K562 (cell line): ENCODE results near the gene USP12. TPM values are rescaled to one million over a fixed set of nuclear protein-coding genes. Genes with fewer than 3 reads are reported as not detected.
A peak's percentile ranks its signal among the peaks of the same experiment; 100 is the strongest.

ENCODE experiments used
- CTBP1 ChIP-seq: fragments of 450-650 bp; IDR thresholded peaks from 2 replicates; pipeline ENCODE4 v1.6.1; 2016; ENCODE audit warnings: borderline replicate concordance
- DPF2 ChIP-seq: fragments of 450-650 bp; IDR thresholded peaks from 2 replicates; pipeline ENCODE4 v1.6.1; 2016
- FOXP1 ChIP-seq: sonication (generic); formaldehyde crosslinking; IDR thresholded peaks from 2 replicates; pipeline ENCODE4 v1.8.0; 2022; ENCODE audit warnings: mild to moderate bottlenecking, missing genetic modification reagents
- GABPA ChIP-seq: fragments of 200-800 bp; sonication (Bioruptor generic); conservative IDR thresholded peaks from 2 replicates; pipeline ENCODE4 v1.6.1; 2016; ENCODE audit warnings: low read depth, missing genetic modification characterization, missing compliant biosample characterization
- HDAC1 ChIP-seq, 2 experiments: fragments of 450-650 bp; IDR thresholded peaks; 2 replicates each; pipeline ENCODE4 v1.6.1; 2016 to 2017; ENCODE audit warnings: inconsistent platforms in 1 of 2, mild to moderate bottlenecking in 1 of 2, moderate library complexity in 1 of 2
- MGA ChIP-seq: fragments of 450-650 bp; IDR thresholded peaks from 2 replicates; pipeline ENCODE4 v1.6.1; 2016; ENCODE audit warnings: mild to moderate bottlenecking, moderate library complexity
- OTX1 ChIP-seq: fragments of 450-650 bp; formaldehyde crosslinking; IDR thresholded peaks from 2 replicates; pipeline ENCODE4 v1.4.0; 2022; ENCODE audit warnings: mild to moderate bottlenecking
- ZNF57 ChIP-seq: fragments of 450-650 bp; formaldehyde crosslinking; IDR thresholded peaks from 2 replicates; pipeline ENCODE4 v1.4.0; 2020; ENCODE audit warnings: mild to moderate bottlenecking, moderate library complexity
- polyA plus RNA-seq, 8 experiments: library from polyadenylated mRNA; depleted of rRNA in 4 of 8; stranded (reverse) in 5 of 8; unstranded in 3 of 8; fragments of >200 nt; fragmentation: Nextera tagmentation in 2 of 8; fragmentation: Illumina TruSeq in 1 of 8; extraction: Ambion mirVana in 2 of 8; extraction: Trizol in 1 of 8; gene quantifications; 2 replicates each; pipeline versions ENCODE4 v1.2.1 to v1.2.3, GENCODE V29; 2011 to 2014; ENCODE audit warnings: inconsistent platforms in 1 of 8, missing spikeins in 1 of 8
- total RNA-seq, 7 experiments: library from RNA; depleted of rRNA in 6 of 7; stranded (reverse); fragments of >200 nt in 6 of 7; fragmentation: Illumina TruSeq in 2 of 7; extraction: Trizol in 2 of 7; gene quantifications; 2 replicates each; pipeline versions ENCODE4 v1.2.1 to v1.2.3, GENCODE V29; 2011 to 2021; ENCODE audit warnings: low replicate concordance in 1 of 7
- TF ChIP-seq, protein P1 (sequence below): fragments of 450-650 bp; IDR thresholded peaks from 2 replicates; pipeline ENCODE4 v1.6.1; 2017; ENCODE audit warnings: antibody characterized with exemption, mild to moderate bottlenecking
- TF ChIP-seq, protein P2 (sequence below): IDR thresholded peaks from 2 replicates; pipeline ENCODE4 v1.6.1; 2016; ENCODE audit warnings: missing genetic modification characterization, missing compliant biosample characterization

The USP12 gene
- total and polyA plus RNA-seq, 9 of the 15 experiments (the other 6 are each of a cell fraction or from before 2014, with no cell fraction given), result 1.8 to 20.5 (median 13.3) TPM

GRCh38 chr13:27022571-27023311, 148.9 kb downstream of the USP12 start (continued):
- TF ChIP-seq, protein P1, sequence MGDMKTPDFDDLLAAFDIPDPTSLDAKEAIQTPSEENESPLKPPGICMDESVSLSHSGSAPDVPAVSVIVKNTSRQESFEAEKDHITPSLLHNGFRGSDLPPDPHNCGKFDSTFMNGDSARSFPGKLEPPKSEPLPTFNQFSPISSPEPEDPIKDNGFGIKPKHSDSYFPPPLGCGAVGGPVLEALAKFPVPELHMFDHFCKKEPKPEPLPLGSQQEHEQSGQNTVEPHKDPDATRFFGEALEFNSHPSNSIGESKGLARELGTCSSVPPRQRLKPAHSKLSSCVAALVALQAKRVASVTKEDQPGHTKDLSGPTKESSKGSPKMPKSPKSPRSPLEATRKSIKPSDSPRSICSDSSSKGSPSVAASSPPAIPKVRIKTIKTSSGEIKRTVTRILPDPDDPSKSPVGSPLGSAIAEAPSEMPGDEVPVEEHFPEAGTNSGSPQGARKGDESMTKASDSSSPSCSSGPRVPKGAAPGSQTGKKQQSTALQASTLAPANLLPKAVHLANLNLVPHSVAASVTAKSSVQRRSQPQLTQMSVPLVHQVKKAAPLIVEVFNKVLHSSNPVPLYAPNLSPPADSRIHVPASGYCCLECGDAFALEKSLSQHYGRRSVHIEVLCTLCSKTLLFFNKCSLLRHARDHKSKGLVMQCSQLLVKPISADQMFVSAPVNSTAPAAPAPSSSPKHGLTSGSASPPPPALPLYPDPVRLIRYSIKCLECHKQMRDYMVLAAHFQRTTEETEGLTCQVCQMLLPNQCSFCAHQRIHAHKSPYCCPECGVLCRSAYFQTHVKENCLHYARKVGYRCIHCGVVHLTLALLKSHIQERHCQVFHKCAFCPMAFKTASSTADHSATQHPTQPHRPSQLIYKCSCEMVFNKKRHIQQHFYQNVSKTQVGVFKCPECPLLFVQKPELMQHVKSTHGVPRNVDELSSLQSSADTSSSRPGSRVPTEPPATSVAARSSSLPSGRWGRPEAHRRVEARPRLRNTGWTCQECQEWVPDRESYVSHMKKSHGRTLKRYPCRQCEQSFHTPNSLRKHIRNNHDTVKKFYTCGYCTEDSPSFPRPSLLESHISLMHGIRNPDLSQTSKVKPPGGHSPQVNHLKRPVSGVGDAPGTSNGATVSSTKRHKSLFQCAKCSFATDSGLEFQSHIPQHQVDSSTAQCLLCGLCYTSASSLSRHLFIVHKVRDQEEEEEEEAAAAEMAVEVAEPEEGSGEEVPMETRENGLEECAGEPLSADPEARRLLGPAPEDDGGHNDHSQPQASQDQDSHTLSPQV, result no peak
- TF ChIP-seq DPF2, result peak; percentile 60; the same call in 1 of the 2 replicates
- no peak for TF ChIP-seq MGA
- no peak for TF ChIP-seq GABPA (tag)
- TF ChIP-seq CTBP1, result peak; percentile 79
- TF ChIP-seq, protein P2, sequence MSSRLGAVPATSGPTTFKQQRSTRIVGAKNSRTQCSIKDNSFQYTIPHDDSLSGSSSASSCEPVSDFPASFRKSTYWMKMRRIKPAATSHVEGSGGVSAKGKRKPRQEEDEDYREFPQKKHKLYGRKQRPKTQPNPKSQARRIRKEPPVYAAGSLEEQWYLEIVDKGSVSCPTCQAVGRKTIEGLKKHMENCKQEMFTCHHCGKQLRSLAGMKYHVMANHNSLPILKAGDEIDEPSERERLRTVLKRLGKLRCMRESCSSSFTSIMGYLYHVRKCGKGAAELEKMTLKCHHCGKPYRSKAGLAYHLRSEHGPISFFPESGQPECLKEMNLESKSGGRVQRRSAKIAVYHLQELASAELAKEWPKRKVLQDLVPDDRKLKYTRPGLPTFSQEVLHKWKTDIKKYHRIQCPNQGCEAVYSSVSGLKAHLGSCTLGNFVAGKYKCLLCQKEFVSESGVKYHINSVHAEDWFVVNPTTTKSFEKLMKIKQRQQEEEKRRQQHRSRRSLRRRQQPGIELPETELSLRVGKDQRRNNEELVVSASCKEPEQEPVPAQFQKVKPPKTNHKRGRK (tag), result no peak
- no peak for TF ChIP-seq FOXP1 (CRISPR knock-in tag)
- no peak for TF ChIP-seq OTX1 (CRISPR knock-in tag)
- TF ChIP-seq ZNF57 (CRISPR knock-in tag), result no peak
- TF ChIP-seq HDAC1 (IDR thresholded peaks at IDR 0.05), result no peak
